Heart left ventricle (tissue), 13 donors: ENCODE results near the gene SPART.

ENCODE experiments used
- CTCF ChIP-seq, 12 donors: fragments of 200-600 bp; sonication (generic) in 4 of 12; IDR thresholded peaks; one replicate each; pipeline versions ENCODE4 v1.5.0 to v1.8.0; 2018 to 2022; ENCODE audit warnings: antibody characterized with exemption in 12 of 12, mild to moderate bottlenecking in 5 of 12
- POLR2A ChIP-seq, 2 donors: fragments of 450-650 bp; IDR thresholded peaks; one replicate each; pipeline ENCODE4 v1.6.1; 2017; ENCODE audit warnings: antibody characterized with exemption in 2 of 2, mild to moderate bottlenecking in 2 of 2, moderate library complexity in 2 of 2
- donor health status: ischemic (EF 13 %, LVEDD 7.1; RV severe dilation, severe dysfunction).
- donor health status: DM: no; HTN: yes; CAD: no.
- donor health status: DM: no; HTN: no; CAD: no.
- donor health status: ischemic (EF 25% LVEDD 6.9; RV normal size, moderate dysfunction).
- donor health status: ischemic (EF 25% LVEDD 5.7; RV mildly dilated, moderate dysfunction).
- donor health status: ischemic (EF 35%, LVEDD 5.7; RV mildly dilated, moderate dysfunction).
- donor health status: nonischemic (EF 11% LVEDD 7.7; RV severe dilation, severe dysfunction).
- donor health status: DM: yes; HTN: yes; CAD: no.
- donor health status: PGD.
- donor health status: ischemic (EF 29% LVEDD 5.4; RV normal size, mild dysfunction).
- donor health status: nonischemic (EF 23%, LVEDD 6.1; RV moderate dilation, normal function).

GRCh38 chr13:36354842-36355623, 8.8 kb upstream of the SPART start:
- TF ChIP-seq CTCF (IDR thresholded peaks at IDR 0.05) (no peak), POLR2A (IDR thresholded peaks at IDR 0.05) (no peak)
